ENCODE measurements around the gene ECM1.
A peak's percentile ranks its signal among the peaks of the same experiment; 100 is the strongest.

The ECM1 gene

DNA sequence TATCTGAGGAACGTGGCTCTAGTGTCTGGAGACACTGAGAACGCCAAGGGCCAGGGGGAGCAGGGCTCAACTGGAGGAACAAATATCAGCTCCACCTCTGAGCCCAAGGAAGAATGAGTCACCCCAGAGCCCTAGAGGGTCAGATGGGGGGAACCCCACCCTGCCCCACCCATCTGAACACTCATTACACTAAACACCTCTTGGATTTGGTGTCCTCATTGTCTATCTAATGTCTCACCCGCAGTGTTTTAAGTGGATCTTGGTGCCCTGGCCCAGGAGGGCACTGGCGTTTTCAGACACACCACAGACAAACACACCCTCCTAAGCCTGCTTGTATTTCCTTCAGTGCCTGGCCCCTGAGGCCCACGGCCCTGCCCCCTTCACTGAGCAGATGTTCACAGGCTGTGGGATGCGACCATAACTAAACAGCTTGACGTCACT is 5.5 kb downstream of the ECM1 start:
- DNase-seq = no peak

- DNase-seq = no peak
Measured at GRCh38 chr1:150514260-150514659, 6.4 kb downstream of the ECM1 start.

DNA sequence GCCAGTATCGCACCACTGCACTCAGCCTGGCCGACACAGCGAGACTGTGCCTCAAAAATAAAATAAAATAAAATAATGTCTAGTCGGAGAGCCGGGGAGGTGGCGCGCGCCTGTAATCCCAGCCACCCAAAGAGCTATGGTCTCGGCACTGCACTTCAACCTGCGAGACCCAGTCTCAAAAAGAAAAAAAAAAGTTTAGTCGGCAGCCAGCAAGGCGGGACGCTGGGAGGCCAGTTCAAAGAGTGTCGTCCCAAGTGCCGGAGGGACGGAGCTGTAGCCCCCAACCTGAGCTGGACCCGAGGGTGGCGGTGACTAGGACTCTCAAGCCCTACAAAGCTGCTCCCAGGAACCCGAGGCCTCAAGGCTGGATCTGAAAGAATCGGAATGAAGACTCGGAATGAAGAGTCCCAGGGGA is 7.0 kb downstream of the ECM1 start:
- DNase-seq = no peak

DNA sequence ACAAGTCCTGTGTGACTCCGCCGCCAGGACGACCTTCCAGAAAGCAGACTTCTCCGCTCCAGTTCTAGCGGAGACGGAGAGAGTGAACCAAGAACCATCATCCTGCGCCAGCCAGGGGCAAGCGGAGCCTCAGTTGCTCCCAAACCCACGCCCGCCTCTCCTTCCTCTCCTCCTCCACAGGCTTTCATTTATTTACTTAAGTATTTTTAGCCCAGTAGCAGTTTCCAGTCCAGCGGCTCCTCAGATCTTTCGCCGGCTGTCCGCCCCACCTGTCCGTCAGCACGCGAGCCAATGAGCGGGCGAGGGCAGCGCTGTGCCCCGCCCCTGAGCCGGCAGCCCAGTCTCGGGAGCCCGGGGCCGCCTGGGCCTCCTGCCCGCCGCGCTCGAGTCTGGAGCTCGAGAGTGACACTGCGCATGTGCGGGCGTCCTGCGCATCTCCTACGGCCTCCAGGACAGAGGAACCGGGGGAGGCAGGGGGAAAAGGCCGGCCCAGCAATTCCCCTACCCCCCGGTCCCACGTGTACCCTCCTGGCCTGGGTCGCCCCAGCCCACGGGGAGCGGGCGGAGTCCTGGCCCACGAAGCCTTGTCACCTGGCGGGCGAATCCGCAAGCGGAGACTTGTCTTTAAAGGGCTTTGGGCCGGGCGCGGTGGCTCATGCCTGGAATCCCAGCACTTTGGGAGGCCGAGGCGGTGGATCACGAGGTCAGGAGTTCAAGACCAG is 7.6 kb downstream of the ECM1 start, which contains the start of gene FALEC:
Gene FALEC, plus strand, starts transcription at position 425 of the 722 bp plus-strand sequence.
- peak; percentile 81 for DNase-seq

DNA sequence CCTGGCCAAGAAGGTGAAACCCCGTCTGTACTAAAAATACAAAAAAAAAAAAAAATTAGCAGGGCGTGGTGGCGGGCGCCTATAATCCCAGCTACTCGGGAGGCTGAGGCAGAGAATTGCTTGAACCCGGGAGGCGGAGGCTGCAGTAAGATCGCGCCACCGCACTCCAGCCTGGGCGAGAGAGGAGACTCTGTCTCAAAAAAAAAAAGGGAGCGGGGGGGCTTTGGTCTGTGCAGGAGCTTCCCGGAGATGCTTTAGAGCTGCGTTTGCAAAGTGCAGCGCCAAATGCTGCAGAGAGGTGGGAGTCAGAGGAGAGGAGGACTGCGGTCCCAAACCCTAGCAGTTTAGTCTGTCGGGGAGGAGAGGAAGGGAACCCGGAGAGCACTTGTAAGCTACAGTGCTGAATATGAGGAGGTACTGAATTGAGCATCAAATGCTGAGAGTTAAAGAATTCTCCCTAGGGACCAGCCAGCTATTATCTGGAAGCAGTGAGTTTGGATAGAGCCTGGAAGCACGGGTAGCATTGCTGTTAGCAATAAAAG is 8.2 kb downstream of the ECM1 start:
- no peak for DNase-seq

GRCh38 chr1:150516616-150517015 is 8.7 kb downstream of the ECM1 start:
- DNase-seq = no peak

DNA sequence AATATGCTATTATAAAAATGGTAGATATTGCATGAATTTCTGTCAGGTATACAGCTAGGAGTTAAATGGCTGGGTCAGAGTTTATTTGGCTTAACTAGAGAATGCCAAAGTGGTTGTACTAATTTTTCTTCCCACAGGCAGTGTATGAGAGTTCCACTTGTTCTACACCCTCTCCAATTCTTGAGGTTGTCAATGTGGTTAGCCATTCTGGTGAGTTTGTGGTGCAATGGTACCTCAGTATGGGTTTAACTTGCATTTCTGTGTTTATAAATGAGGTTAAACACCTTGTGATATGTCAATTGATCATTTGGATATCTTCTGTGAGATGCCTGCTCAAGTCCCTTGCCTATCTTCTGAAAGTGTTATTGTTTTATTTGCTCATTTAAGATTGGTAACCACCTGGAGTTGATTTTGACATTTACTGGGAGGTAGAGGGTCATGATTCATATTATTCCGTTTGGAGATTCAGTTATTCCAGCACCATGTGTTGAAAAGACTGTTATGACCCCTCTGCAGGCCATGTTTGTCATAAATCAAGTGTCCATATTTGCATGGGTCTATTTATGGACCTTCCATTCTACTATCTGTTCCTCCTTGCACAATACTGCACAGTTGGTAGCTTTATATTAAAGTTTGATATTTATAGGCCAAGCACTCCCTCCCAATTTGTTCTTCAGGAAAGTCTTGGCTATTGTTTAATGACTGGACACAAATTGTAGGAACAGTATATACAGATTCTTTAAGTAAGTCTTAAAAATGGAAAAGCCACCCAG is 13.5 kb downstream of the ECM1 start:
- DNase-seq = no peak

- no peak for DNase-seq
Measured at GRCh38 chr1:150525348-150525747, 17.4 kb downstream of the ECM1 start.

DNA sequence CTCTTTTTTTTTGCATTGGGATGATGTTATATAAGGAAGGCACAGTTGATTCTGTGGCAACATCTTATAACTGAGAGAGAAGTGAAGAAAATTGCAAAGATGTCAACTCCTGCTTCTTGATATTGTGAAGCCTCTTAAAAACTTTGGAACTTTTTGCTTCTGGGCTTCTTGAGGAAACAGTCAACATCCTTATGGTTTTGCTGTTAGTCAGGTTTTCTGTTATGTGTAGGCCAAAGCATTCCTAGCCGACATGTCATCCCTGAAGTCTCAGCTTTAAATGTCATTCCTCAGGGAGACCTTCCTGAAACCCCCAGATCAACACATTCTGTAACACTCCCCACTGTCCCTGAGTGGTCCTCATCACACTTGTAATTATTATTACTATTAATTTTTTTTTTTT is 20.3 kb downstream of the ECM1 start:
- DNase-seq = no peak

- no peak for DNase-seq
Measured at GRCh38 chr1:150529017-150529416, 21.1 kb downstream of the ECM1 start.

DNA sequence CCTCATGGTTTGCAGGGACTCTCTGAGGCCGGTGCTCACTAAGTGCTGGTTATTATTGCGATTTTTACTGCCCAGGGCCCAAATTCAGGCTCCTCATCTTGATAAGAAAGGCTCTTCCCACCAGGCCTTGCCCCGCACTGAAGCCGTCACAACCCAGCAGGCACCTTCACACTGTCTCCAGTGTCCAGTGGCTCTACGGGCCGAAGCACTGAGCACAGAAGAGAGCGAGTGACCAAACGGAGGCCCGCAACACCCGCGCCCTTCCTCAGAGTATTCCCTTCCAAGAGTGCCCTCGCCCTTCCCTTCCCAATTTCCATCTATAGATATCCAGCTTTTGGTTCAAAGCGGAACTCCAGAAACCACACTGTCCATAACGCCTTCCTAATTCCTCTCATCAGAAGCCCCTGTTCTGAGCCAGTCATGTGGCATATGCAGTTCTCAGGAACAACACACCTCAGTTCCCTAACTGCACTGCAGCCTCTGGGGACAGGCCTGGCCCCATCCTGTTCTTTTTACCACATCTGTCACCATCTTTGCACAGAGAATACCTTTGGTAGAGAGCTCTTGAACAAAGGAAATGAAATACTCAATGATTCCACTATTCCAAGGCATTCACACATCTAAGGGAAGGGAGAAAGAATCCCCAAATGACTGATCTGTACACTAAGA is 22.7 kb downstream of the ECM1 start:
- no peak for DNase-seq

DNA sequence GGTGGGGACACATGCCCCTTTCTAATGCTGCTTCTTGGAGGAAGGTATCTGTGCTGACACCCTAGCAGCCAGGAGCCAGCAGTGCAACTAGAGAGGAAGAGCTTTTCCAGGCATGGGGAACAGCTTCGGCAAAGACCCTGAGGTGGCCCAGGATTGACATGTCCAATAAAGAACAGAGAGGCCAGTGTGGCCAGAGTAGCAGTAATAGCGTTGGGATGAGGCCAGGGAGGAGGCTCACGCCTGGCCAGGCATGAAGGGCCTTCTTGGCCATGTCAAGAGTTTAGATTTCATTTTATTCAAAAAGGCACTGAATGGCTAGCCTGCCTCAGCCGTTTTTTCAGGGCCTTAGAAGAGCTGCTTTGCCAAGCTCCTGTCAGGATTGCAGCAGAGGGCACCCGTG is 25.0 kb downstream of the ECM1 start:
- no peak for DNase-seq

DNA sequence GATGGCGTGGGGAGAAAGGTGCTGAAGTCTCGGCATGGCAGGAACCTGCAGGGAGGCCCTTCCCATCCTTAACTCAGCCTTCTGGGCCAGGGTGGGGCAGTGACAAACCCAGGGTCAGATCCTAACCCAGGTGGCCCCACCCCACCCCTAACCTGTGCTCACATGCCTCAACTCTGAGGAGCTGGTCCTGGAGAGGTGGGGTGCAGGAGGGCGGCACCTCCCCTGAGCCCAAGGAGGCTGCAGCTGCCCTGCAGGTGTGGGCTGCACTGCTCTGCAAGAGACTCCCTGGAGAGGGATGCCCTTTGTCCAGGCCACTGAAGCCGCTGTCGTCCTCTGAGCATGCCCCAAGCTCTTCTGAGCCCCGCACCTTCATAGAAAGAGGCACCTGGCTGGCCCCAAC is 26.1 kb downstream of the ECM1 start:
- no peak for DNase-seq

DNA sequence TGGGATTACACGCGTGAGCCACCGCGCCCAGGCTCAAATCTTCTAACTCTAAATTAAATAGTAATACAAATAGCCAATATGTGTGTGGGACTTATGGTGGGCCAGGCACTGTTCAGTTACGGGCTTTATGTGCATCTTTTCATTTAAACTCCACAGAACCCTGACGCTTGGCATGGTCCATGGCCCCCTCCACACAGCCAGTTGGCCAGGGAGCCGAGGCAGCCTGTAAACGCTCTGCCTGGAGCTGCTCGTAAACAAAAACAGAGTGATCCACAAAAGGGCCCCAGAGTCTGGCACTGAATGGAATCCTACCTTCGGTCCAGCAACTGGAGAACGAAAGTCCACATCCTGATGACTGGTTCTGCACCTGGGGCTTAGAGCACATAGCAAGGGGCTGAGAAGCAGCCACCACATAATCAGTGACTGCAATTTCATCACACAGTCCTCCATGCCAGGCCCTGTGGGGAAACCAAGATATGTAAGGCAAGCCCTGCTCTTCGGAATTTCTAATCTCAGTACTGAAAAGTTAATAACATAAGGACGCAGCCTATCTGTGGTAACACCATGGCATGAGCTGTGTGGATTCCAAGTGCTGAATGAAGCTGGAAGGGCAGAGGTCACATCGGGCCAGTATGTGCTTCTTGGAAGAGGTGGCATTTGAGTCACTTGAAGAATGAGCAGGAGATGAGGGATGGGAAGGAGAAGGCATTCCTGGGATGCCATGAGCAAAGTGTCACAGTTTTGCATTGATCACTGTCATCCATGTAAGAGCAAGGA is 27.8 kb downstream of the ECM1 start:
- no peak for DNase-seq

GRCh38 chr1:150536836-150537731 is 29.2 kb downstream of the ECM1 start:
- no peak for DNase-seq

DNA sequence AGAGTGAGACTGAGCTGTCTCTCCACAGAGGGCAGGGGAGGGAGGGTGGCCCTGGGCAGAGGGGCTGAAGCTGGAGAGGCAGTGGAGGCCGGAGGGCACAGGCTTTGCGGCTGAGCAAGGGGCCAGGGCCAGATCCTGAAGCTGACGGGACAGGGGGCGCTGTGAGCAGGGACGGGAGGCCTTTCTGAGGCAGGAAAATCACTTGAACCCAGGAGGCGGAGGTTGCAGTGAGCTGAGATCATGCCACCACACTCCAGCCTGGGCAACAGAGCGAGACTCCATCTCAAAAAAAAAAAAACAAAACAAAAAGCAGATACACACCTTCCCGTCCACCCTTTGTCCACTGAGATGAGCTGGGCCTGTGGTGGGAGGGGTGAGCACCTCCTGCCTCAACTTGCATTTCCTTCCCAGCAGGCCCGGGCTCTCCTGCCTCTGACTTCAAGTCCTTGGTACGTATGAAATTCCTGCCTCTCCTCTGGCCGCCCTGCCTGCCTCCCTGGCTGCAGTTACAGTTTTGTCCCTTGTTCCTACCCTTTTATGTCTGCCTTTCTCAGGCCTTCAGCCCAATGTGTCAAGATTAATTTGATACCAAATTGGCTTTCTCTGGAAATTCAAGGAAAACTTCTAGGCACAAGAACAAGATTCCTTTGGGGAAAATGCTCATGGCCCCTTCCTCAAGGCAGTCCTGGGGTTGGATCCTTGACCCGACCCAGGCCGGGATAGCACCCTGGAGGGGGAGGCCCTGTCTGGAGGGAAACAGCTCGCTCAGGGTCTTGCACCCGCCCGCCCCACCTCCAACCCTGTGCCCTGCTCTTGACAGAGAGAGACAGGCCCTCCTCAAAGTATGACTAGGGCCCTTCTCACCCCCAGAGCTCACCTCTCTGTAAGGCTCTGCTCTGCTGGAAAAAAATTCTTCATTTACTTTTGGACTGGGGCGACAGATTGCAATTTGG is 30.1 kb downstream of the ECM1 start:
- DNase-seq = no peak

DNA sequence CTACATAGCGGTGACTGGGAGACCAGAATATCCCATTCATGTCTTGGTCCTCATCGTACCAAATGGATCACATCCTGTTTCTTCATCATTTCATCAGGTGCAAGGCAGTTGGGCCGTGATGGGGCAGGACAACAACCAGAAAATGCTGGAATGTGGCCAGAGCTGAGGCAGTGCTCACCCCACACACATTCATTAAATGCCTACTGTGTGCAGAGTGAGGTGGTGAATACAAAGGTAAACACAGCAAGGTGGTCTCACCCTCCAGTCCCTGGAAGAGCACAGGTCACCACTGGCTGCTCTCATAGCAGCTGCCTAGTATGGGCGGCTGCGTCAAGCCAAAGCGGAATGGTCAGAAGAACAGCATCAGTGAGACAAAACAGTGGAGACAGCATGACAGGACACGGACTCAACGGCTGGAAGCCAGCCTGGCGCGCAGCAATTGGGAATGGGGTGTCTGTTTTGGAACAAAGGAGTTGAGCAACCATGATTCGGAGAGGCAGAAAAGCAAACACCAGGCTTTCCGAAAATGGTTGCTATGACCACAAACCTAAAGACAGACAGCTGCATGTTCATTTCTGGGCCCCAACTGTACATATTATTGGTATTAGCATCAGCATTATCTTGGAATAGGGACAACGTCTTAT is 35.7 kb downstream of the ECM1 start:
- no peak for DNase-seq

GRCh38 chr1:150544204-150544603 is 36.3 kb downstream of the ECM1 start:
- DNase-seq = no peak

DNA sequence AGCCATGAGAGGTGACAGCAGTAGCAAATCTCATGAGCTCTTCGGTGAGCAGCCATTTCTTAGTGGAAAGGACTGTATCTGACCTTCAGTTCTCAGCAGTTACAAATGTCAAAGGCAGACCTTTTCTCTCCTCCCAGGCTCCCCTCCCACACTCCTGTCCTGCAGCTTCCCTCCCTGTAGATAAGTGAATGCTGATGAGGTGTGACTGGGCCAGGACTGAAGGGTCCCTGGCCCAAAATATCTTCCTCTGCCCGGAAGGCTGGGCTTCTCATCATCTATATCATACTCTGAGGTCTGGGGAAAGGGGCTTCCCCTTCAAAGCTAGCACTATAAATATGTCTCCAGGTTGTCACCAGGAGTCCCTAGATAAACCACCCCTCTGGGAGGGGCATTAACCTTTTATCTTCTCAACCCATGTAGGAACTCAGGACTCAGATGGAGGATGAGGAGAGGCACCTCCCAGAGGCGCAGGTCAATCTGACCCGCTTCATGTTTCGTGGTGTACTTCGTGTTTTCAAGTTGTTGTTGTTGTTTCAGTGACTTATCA is 37.6 kb downstream of the ECM1 start:
- DNase-seq = no peak
